Keratinocyte (primary cell): ENCODE measurements around the gene SMPD3. TPM values are rescaled to one million over a fixed set of nuclear protein-coding genes. Genes with fewer than 3 reads are reported as not detected.

Experiments
- DNase-seq: peaks from one replicate; pipeline ENCODE4 v3.0.0-alpha.2; 2011; ENCODE audit warnings: low read depth, missing footprints, low spot score
- FAIRE-seq: peaks from 2 replicates; lab custom pipeline; 2011; peaks lifted over from hg19 to GRCh38; lab: Jason Lieb, UNC
- H2AFZ ChIP-seq: 2 replicates; pipeline ENCODE4 v1.6.0; 2012; ENCODE audit warnings: low read length, control low read depth, inconsistent platforms; ENCODE audit not compliant: control insufficient read depth
- H3K27ac ChIP-seq: 2 replicates; pipeline ENCODE4 v1.5.1; 2011; ENCODE audit warnings: low read length; ENCODE audit not compliant: control insufficient read depth, insufficient read depth
- H3K27me3 ChIP-seq: 3 replicates; pipeline ENCODE4 v1.6.0; 2011; ENCODE audit warnings: low read length; ENCODE audit not compliant: control insufficient read depth, insufficient read depth; ENCODE audit errors: extremely low read depth
- H3K36me3 ChIP-seq, 2 experiments: 2 replicates in 1 of 2; 3 replicates in 1 of 2; pipeline ENCODE4 v1.5.1; 2011; ENCODE audit warnings: low read length in 2 of 2, mild to moderate bottlenecking in 1 of 2; ENCODE audit not compliant: control insufficient read depth in 2 of 2, insufficient read depth in 2 of 2; ENCODE audit errors: extremely low read depth in 1 of 2
- H3K4me1 ChIP-seq: 3 replicates; pipeline ENCODE4 v1.5.1; 2011; ENCODE audit warnings: low read length; ENCODE audit not compliant: control insufficient read depth, insufficient read depth; ENCODE audit errors: extremely low read depth
- H3K4me2 ChIP-seq: 3 replicates; pipeline ENCODE4 v1.6.0; 2011; ENCODE audit warnings: low read depth, low read length; ENCODE audit not compliant: control insufficient read depth, insufficient read depth; ENCODE audit errors: extremely low read depth
- H3K4me3 ChIP-seq, 3 experiments: fragments of 200-600 bp in 1 of 3; sonication (generic) in 1 of 3; 2 replicates in 2 of 3; 3 replicates in 1 of 3; pipeline ENCODE4 v1.5.1; 2011 to 2016; ENCODE audit warnings: low read length in 3 of 3, mild to moderate bottlenecking in 3 of 3, control low read depth in 2 of 3, inconsistent platforms in 1 of 3, low read depth in 1 of 3, mixed read lengths in 1 of 3, mixed run types in 1 of 3, moderate library complexity in 1 of 3; ENCODE audit not compliant: control insufficient read depth in 2 of 3, insufficient read depth in 2 of 3; ENCODE audit errors: extremely low read depth in 1 of 3
- H3K79me2 ChIP-seq: 2 replicates; pipeline ENCODE4 v1.6.0; 2012; ENCODE audit warnings: low read length; ENCODE audit not compliant: control insufficient read depth, insufficient read depth
- H3K9ac ChIP-seq: 3 replicates; pipeline ENCODE4 v1.6.0; 2011; ENCODE audit warnings: low read length; ENCODE audit not compliant: control insufficient read depth, insufficient read depth; ENCODE audit errors: extremely low read depth
- H3K9me1 ChIP-seq: 3 replicates; pipeline ENCODE4 v1.6.0; 2011; ENCODE audit warnings: low read length; ENCODE audit not compliant: control insufficient read depth, insufficient read depth; ENCODE audit errors: extremely low read depth
- H3K9me3 ChIP-seq: 2 replicates; pipeline ENCODE4 v1.5.1; 2012; ENCODE audit warnings: low read depth, low read length; ENCODE audit not compliant: control insufficient read depth
- H4K20me1 ChIP-seq: 3 replicates; pipeline ENCODE4 v1.6.0; 2011; ENCODE audit warnings: low read length; ENCODE audit not compliant: control insufficient read depth, insufficient read depth; ENCODE audit errors: extremely low read depth
- CTCF ChIP-seq, 3 experiments: IDR thresholded peaks in 1 of 3; conservative IDR thresholded peaks in 1 of 3; optimal IDR thresholded peaks in 1 of 3; 2 replicates in 2 of 3; 3 replicates in 1 of 3; pipeline versions ENCODE3 to v1.5.1; 2011; ENCODE audit warnings: low read length in 3 of 3, mild to moderate bottlenecking in 3 of 3, moderate library complexity in 2 of 3, control low read depth in 1 of 3, inconsistent platforms in 1 of 3; ENCODE audit not compliant: insufficient read depth in 2 of 3; ENCODE audit errors: extremely low read depth in 1 of 3
- EZH2 ChIP-seq: IDR thresholded peaks from one replicate; pipeline ENCODE4 v1.6.1; 2012; ENCODE audit warnings: inconsistent platforms, mild to moderate bottlenecking, low read length, moderate library complexity
- dilution Hi-C: fragments of 300-500 bp; cut with MboI; formaldehyde crosslinking; loops from one replicate; pipeline ENCODE4 v1.7.0; 2020; ENCODE audit warnings: low sequenced_read_pairs; ENCODE audit not compliant: extremely low pct_ligation_motif_present
- polyA plus RNA-seq, 5 experiments: library from polyadenylated mRNA; depleted of rRNA in 3 of 5; stranded (reverse) in 3 of 5; stranded (forward) in 1 of 5; unstranded in 1 of 5; fragments of >200 nt; gene quantifications; 1 replicate in 1 of 5; 2 replicates in 3 of 5; 3 replicates in 1 of 5; pipeline versions ENCODE4 v1.2.1 to v1.2.3, GENCODE V29; 2011 to 2012; ENCODE audit warnings: missing spikeins in 2 of 5, low read depth in 1 of 5, low replicate concordance in 1 of 5

The SMPD3 gene
- polyA plus RNA-seq, 1 donor (not counting 4 experiments of a cell fraction or from before 2014, with no cell fraction given): 0.34 TPM

DNA sequence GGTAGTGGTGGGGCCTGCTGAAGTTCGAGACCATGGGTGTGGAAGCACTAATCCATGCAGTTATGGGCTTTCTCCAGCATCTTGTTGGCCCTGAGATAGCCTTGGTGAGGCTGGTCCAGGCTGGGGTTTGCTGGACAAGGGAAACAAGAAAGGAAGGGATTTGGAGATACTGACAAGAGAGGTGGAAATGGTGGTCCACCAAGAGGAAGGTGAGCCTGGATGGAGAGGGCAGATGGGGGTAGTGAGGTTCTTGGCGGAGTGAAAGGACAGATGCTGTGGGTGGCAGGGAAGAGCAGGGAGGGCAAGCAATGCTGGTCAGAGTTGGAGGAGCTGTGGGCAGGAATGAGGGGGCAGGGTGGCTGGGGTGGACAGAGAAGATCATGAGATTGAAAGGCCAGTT, 5.5 kb upstream of the SMPD3 start:
- TF ChIP-seq CTCF (optimal IDR thresholded peaks at IDR 0.05 in 1 of 3, IDR thresholded peaks at IDR 0.05 in 1 of 3, conservative IDR thresholded peaks at IDR 0.05 in 1 of 3; ENCODE audit: extremely low read depth in 1 of 3, insufficient read depth in 2 of 3, low read length in 3 of 3): no peak
- no peak for TF ChIP-seq EZH2
- Histone ChIP-seq H3K79me2 (no peaks in the 10 kb centered on the region), H2AFZ (no peak overlapping the region), H3K4me3 (no peak overlapping the region), H3K9me3 (no peaks in the 10 kb centered on the region), H3K9ac (no peak overlapping the region), H4K20me1 (no peaks in the 10 kb centered on the region), H3K4me1 (peaks cover 5% of the 10 kb centered on the region), H3K9me1 (no peaks in the 10 kb centered on the region), H3K27me3 (peaks cover 7% of the 10 kb centered on the region), H3K36me3 (no peaks in the 10 kb centered on the region), H3K4me2 (no peak overlapping the region), H3K27ac (no peak overlapping the region)
- FAIRE-seq: no peak
- dilution Hi-C loops: no loop called here
- DNase-seq: no peak

DNA sequence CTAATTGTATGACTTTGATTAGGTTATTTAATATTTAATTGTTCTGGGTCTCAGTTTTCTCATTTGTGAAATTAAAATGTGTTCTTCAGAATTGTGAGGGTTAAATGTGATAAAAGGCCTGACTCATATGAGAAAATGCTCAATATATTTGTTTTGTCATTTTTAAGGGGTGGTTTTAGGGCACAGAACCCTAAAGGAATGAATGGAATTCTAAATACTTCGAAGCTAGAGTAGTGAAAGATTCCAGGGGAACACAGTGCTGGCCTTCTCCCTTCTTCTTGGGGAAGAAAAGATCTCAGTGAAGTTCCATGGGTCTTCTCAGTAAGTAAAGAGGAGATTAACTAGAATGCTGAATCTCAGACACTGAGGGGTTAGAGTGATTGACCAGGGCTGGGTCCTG, 3.9 kb upstream of the SMPD3 start:
- Histone ChIP-seq H3K27me3 (peaks cover 15% of the 10 kb centered on the region), H4K20me1 (no peaks in the 10 kb centered on the region), H3K27ac (no peak overlapping the region), H2AFZ (no peak overlapping the region), H3K9me3 (no peaks in the 10 kb centered on the region), H3K9ac (no peak overlapping the region), H3K36me3 (no peaks in the 10 kb centered on the region), H3K9me1 (no peaks in the 10 kb centered on the region), H3K4me3 (no peak overlapping the region), H3K79me2 (no peaks in the 10 kb centered on the region), H3K4me2 (no peak overlapping the region), H3K4me1 (peaks cover 8% of the 10 kb centered on the region)
- DNase-seq (no peak), FAIRE-seq (no peak)
- dilution Hi-C loops: no loop called here
- TF ChIP-seq EZH2 (no peak), CTCF (optimal IDR thresholded peaks at IDR 0.05 in 1 of 3, IDR thresholded peaks at IDR 0.05 in 1 of 3, conservative IDR thresholded peaks at IDR 0.05 in 1 of 3; ENCODE audit: extremely low read depth in 1 of 3, insufficient read depth in 2 of 3, low read length in 3 of 3) (no peak)
